Activated B cell treated with CpG ODN at 0.5 μM for 24 hours (primary cell): ENCODE data around the gene RCAN2. TPM values are rescaled to one million over a fixed set of nuclear protein-coding genes. Genes with fewer than 3 reads are reported as not detected.

ENCODE experiments used
- ATAC-seq: fragments of 200-7000 bp; cut with Tn5 transposase; one replicate; pipeline ENCODE4 v1.10.0; 2021; ENCODE audit warnings: low read depth, mild to moderate bottlenecking, moderate library complexity
- CTCF ChIA-PET: fragments of 350-600 bp; sonication (Branson Sonifier 250); formaldehyde crosslinking; loops from one replicate; lab custom pipeline; 2021; ENCODE audit warnings: antibody characterized with exemption; lab: Charles Lee
- POLR2A ChIA-PET: fragments of 350-600 bp; sonication (Branson Sonifier 250); formaldehyde crosslinking; loops from one replicate; lab custom pipeline; 2021; ENCODE audit warnings: antibody characterized with exemption; lab: Charles Lee
- DNase-seq: peaks from one replicate; pipeline ENCODE4 v3.0.0; 2022
- H3K27ac Mint-ChIP-seq: one replicate; pipeline ENCODE4 v1.8.0; 2020; ENCODE audit warnings: mixed read lengths
- H3K27me3 Mint-ChIP-seq: one replicate; pipeline ENCODE4 v1.8.0; 2021; ENCODE audit warnings: mixed read lengths
- H3K36me3 Mint-ChIP-seq: one replicate; pipeline ENCODE4 v1.8.0; 2021; ENCODE audit warnings: low read depth, mixed read lengths
- H3K4me1 Mint-ChIP-seq: one replicate; pipeline ENCODE4 v1.8.0; 2021; ENCODE audit warnings: mixed read lengths
- H3K4me3 Mint-ChIP-seq: one replicate; pipeline ENCODE4 v1.8.0; 2020; ENCODE audit warnings: mild to moderate bottlenecking, mixed read lengths
- H3K9me3 Mint-ChIP-seq: one replicate; pipeline ENCODE4 v1.8.0; 2020; ENCODE audit warnings: mixed read lengths
- CTCF ChIP-seq: fragments of 200-600 bp; IDR thresholded peaks from one replicate; pipeline ENCODE4 v1.8.0; 2022; ENCODE audit warnings: antibody characterized with exemption, mild to moderate bottlenecking
- intact Hi-C: fragments of 100-400 bp; cut with micrococcal nuclease; formaldehyde crosslinking; loops from one replicate; pipeline ENCODE4 v1.15.1; 2024
- total RNA-seq: library from RNA; stranded (reverse); gene quantifications from 2 replicates; pipeline ENCODE4 v1.2.3, GENCODE V29; 2022

RCAN2 gene
- total RNA-seq, 1 donor from 2014 or later, result not detected

GRCh38 chr6:46511320-46511719, 20.1 kb upstream of the RCAN2 start:
- Mint-ChIP-seq H3K4me3 (no peak overlapping the region), H3K27ac (no peak overlapping the region), H3K4me1 (no peaks in the 10 kb centered on the region), H3K9me3 (no peaks in the 10 kb centered on the region), H3K36me3 (no peaks in the 10 kb centered on the region), H3K27me3 (peaks cover 2% of the 10 kb centered on the region)
- ChIA-PET POLR2A (no interaction called here), CTCF (no interaction called here)
- no peak for TF ChIP-seq CTCF
- ATAC-seq, result no peak
- DNase-seq, result no peak
- intact Hi-C loops, result no loop called here

- H3K4me1 Mint-ChIP-seq, result no peaks in the 10 kb centered on the region
- CTCF ChIA-PET, result no interaction called here
- no peaks in the 10 kb centered on the region for H3K9me3 Mint-ChIP-seq
- POLR2A ChIA-PET, result no interaction called here
- no peak overlapping the region for H3K27ac Mint-ChIP-seq
- no peaks in the 10 kb centered on the region for H3K36me3 Mint-ChIP-seq
- peaks cover 2% of the 10 kb centered on the region for H3K27me3 Mint-ChIP-seq
- no peak for TF ChIP-seq CTCF
- H3K4me3 Mint-ChIP-seq, result no peak overlapping the region
- DNase-seq, result no peak
- no peak for ATAC-seq
- intact Hi-C loops, result no loop called here
Measured at GRCh38 chr6:46510651-46511050, 19.4 kb upstream of the RCAN2 start.

GRCh38 chr6:46509981-46510510, 18.8 kb upstream of the RCAN2 start:
- Mint-ChIP-seq H3K4me3 (no peak overlapping the region), H3K27me3 (no peaks in the 10 kb centered on the region), H3K36me3 (no peaks in the 10 kb centered on the region), H3K9me3 (no peaks in the 10 kb centered on the region), H3K27ac (no peak overlapping the region), H3K4me1 (no peaks in the 10 kb centered on the region)
- CTCF ChIA-PET, result no interaction called here
- intact Hi-C loops, result no loop called here
- no peak for DNase-seq
- POLR2A ChIA-PET, result no interaction called here
- ATAC-seq, result no peak
- TF ChIP-seq CTCF, result no peak

- DNase-seq (no peak), ATAC-seq (no peak)
- Mint-ChIP-seq H3K9me3 (no peaks in the 10 kb centered on the region), H3K36me3 (no peaks in the 10 kb centered on the region), H3K4me3 (no peak overlapping the region), H3K27ac (no peak overlapping the region), H3K4me1 (no peaks in the 10 kb centered on the region), H3K27me3 (no peaks in the 10 kb centered on the region)
- POLR2A ChIA-PET, result no interaction called here
- CTCF ChIA-PET, result no interaction called here
- no peak for TF ChIP-seq CTCF
- intact Hi-C loops, result no loop called here
Measured at GRCh38 chr6:46509063-46509462, 17.8 kb upstream of the RCAN2 start.

- intact Hi-C loops, result no loop called here
- Mint-ChIP-seq H3K27ac (no peak overlapping the region), H3K9me3 (no peaks in the 10 kb centered on the region), H3K4me1 (no peaks in the 10 kb centered on the region), H3K4me3 (no peak overlapping the region), H3K27me3 (peaks cover 3% of the 10 kb centered on the region), H3K36me3 (no peaks in the 10 kb centered on the region)
- no peak for DNase-seq
- ChIA-PET CTCF (no interaction called here), POLR2A (no interaction called here)
- ATAC-seq, result no peak
- no peak for TF ChIP-seq CTCF
Measured at GRCh38 chr6:46507426-46507825, 16.2 kb upstream of the RCAN2 start.
